Metanephros (tissue), 1 donor: Measurements from ENCODE around the gene MT1B. TPM values are rescaled to one million over a fixed set of nuclear protein-coding genes. Genes with fewer than 3 reads are reported as not detected.

Experiments used
- total RNA-seq: library from RNA; depleted of rRNA; stranded (reverse); fragments of >200 nt; gene quantifications from one replicate; pipeline ENCODE4 v1.2.3, GENCODE V29; 2014

The MT1B gene
- total RNA-seq: not detected

GRCh38 chr16:56651586-56651985 is at the start of gene MT1B:
Gene MT1B (plus strand): TSS chr16:56651886. CDS start chr16:56651954, 68 bp downstream.

DNA sequence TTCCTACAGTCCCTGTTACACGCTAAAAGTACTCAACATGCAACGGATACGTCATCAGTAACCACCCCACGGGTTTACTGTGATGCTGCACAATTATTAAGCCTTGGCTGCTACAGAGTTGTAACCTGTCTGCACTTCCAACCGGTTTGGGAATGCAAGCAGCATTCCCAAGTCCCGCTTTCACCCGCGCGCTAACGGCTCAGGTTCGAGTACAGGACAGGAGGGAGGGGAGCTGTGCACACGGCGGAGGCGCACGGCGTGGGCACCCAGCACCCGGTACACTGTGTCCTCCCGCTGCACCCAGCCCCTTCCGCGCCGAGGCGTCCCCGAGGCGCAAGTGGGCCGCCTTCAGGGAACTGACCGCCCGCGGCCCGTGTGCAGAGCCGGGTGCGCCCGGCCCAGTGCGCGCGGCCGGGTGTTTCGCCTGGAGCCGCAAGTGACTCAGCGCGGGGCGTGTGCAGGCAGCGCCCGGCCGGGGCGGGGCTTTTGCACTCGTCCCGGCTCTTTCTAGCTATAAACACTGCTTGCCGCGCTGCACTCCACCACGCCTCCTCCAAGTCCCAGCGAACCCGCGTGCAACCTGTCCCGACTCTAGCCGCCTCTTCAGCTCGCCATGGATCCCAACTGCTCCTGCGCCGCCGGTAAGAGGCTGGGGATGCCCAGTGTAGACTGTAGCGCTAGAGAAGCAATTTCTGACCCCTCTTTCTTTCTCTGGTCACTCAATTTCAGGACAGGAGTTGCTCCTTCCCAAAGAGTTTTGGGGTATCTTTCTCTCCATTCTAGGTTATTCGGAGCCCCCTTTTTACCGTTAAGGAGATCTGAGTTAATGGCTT is 43.4 kb upstream of the MT1B start, which contains the start of gene MT2A:
TSS of gene MT2A (plus strand) at position 542 of the 833 bp plus-strand sequence. CDS start at position 614, 72 bp downstream.

DNA sequence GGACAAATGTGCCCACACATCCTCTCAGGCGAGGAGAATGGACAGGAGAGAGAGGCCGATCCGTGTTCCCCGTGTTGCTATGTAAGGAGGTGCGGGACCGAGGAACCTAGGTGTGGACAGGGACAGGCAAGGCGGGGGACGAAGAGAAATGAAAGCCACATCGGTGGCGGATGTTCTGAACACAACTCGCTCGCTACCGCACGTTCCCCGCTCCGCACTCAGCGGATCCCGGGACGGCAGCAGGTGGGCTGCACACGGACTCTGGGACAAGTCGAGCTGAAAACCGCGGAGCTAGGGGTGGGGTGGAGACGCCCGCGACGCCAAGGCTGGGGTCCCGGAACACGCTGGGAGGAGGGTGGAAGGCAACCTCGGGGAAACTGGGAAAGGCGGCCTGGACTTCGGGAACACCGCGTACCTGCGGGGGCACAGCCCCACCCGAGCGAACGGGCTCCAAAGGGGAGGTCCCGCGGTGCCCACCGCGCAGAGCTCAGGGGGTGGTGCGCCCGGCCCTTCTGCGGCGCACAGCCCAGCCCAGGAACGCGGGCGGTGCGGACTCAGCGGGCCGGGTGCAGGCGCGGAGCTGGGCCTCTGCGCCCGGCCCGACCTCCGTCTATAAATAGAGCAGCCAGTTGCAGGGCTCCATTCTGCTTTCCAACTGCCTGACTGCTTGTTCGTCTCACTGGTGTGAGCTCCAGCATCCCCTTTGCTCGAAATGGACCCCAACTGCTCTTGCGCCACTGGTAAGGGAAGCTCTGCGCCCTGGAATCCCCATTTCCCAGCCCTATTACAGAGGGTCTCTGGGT is 26.3 kb upstream of the MT1B start, which contains the start of gene MT1E:
TSS of gene MT1E (plus strand) at position 642 of the 803 bp plus-strand sequence. CDS start at position 713, 71 bp downstream.

GRCh38 chr16:56632156-56632847 is 19.4 kb upstream of the MT1B start, which contains the start of gene MT1M:
Gene MT1M (plus strand): TSS chr16:56632659. CDS start chr16:56632732, 73 bp downstream.

GRCh38 chr16:56637814-56638750 is 13.6 kb upstream of the MT1B start, which contains the start of gene MT1A:
Gene MT1A (plus strand): TSS chr16:56638666. CDS start chr16:56638739, 73 bp downstream.

GRCh38 chr16:56657555-56658326 is 6.1 kb downstream of the MT1B start, which contains the start of gene MT1F:
Gene MT1F (plus strand): TSS chr16:56657959. CDS start chr16:56658059, 100 bp downstream.

DNA sequence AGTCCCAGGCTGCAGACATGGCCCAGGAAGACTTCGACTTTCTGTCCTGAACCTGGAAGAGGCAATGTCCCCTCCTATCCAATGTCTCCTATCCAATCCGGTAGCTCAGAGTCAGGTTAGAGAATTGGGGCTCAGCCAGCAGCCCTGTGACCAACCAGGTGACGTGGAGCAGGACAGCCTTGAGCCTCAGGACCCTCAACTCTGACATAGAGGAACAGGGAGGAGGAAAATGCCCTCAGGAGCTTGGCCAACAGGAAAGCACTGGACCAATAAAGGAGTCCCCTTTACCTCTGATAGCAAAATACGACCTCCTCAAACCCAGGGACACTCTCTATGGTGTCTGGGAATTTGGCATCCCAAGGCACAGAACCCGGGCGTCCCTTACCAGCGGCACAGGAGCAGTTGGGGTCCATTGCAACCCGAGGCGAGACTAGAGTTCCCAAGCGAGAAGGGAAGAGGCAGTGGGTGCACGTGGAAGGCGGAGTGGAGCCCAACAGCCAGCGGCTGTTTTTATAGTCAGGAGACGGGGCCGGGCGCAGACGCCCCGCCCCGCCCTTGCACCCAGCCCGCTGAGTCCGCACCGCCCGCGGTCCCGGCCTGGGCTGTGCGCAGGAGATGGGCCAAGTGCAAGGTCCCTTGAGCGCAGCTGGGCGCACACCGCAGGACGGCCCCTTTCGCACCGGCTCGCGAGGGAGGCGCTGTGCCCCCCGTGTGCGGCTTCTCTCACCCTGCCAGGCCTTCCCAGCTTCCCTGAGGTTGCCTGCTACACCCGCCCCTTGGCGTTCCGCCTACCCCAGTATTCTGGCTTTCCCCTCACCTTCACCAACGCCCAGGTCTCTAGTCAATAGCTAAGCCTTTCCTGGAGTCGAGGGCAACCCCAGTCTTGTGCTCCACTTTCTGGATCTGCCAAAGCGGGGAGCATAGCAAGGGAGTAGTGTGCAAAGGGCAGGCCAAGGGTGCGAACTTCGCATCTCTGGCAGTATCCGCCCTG is 16.2 kb downstream of the MT1B start, which contains the start of gene MT1G:
TSS of gene MT1G (minus strand) at position 485 of the 991 bp plus-strand sequence. CDS start at position 413, 72 bp downstream.

DNA sequence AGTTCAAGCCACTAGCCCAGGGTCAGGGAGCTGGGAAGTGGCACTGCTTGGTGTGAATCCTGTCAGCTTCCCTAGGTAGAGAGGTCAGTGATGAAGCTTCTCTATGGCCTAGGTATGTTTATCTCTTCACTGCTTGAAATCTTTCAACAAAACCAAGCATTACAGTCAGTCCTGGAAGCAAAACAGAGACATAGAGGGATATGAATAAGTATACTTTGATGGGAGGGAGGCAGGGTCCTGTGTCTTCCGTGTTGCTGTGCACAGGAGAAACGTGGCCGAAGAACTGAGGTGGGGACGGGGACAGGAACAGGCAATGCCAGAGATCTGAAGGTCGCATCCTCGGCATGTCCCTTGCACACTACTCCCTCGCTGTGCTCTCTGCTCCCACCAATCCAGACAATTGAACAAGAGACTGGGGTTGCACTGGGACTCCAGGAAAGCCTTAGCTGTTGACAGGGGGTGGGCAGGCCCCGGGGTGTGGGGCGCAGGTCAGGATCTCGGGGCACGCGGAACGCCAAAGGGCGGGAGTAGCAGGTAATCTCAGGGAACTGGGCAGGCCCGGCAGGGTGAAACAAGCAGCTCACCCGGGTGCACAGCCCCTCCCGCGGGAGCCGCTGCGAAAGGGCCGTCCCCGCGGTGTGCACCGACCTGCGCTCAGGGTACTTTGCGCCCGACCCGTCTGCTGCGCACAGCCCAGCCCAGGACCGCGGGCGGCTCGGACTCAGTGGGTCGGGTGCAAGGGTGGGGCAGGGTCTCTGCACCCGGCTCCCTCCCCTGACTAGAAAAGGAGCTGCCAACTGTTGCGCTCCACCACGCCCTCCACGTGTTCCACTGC is 17.5 kb downstream of the MT1B start, which contains the start of gene MT1H:
TSS of gene MT1H (plus strand) at position 810 of the 835 bp plus-strand sequence. CDS start 71 bp downstream, outside the sequence.

DNA sequence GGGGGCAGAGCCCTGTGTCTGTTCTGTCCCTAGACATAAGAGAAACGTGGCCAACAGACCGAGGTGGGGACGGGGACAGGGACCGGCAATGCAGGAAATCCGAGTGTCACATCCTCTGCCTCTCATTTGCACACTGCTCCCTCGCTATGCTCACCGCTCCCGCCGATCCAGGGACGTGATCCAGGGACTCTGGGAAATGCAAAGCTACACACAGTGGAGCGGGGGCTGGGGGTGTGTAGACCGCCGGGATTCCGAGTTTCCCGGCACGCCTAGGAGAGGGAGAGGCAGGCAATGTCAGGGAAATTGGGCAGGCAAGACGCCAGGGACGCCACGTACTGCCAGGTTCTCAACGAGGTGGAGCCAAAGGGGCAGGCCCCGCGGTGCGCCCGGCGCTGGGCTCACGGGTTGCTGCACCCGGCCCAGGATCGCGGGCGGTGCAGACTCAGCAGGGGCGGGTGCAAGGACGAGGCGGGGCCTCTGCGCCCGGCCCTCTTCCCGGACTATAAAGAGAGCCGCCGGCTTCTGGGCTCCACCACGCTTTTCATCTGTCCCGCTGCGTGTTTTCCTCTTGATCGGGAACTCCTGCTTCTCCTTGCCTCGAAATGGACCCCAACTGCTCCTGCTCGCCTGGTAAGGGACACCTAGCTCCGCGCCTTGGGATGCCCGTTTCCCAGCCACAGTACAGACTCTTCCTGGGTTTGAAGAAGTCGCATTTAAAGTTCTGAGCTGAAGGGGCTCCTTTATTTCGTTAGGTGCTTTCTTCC is 30.4 kb downstream of the MT1B start, which contains the start of gene MT1X:
TSS of gene MT1X (plus strand) at position 532 of the 764 bp plus-strand sequence. CDS start at position 603, 71 bp downstream.

Other genes starting within 250 kb of the MT1B start
- 141 TPM for gene AMFR, start 226.3 kb upstream of the MT1B start, total RNA-seq
- gene NUDT21, start 200.6 kb upstream of the MT1B start, total RNA-seq: 162 TPM
- gene OGFOD1, start 200.3 kb upstream of the MT1B start, total RNA-seq: 16.8 TPM
- gene BBS2, start 131.9 kb upstream of the MT1B start, total RNA-seq: 73.3 TPM
- not detected for gene MT4, start 86.8 kb upstream of the MT1B start, total RNA-seq
- gene MT3, start 62.4 kb upstream of the MT1B start, total RNA-seq: 2.6 TPM
- 9.9 TPM for gene MT2A, start 43.3 kb upstream of the MT1B start, total RNA-seq
- 17.2 TPM for gene MT1E, start 26.1 kb upstream of the MT1B start, total RNA-seq
- 1.5 TPM for gene MT1M, start 19.2 kb upstream of the MT1B start, total RNA-seq
- not detected for gene MT1A, start 13.2 kb upstream of the MT1B start, total RNA-seq
- gene MT1F, start 6.1 kb downstream of the MT1B start, total RNA-seq: 15.8 TPM
- 40.0 TPM for gene MT1G, start 16.2 kb downstream of the MT1B start, total RNA-seq
- gene MT1H, start 17.9 kb downstream of the MT1B start, total RNA-seq: 18.5 TPM
- 37.8 TPM for gene MT1X, start 30.6 kb downstream of the MT1B start, total RNA-seq
- gene NUP93, start 78.2 kb downstream of the MT1B start, total RNA-seq: 95.5 TPM
- 58.9 TPM for gene SLC12A3, start 213.3 kb downstream of the MT1B start, total RNA-seq